ENCODE measurements around the gene BCR.

Gene BCR

GRCh38 chr22:23239429-23239828 lies 59.1 kb downstream of the BCR start:
- Histone ChIP-seq H2BK12ac (ENCODE audit: low read length) (no peak overlapping the region), H3K4ac (ENCODE audit: low read depth, low read length) (peak overlapping the region; percentile 80), H4K8ac (ENCODE audit: low read depth, low read length) (no peak overlapping the region), H3K18ac (ENCODE audit: low read length) (no peak overlapping the region), H4K12ac (ENCODE audit: low read depth, low read length) (no peak overlapping the region), H3K9ac (ENCODE audit: low read length) (no peak overlapping the region), H3K36me3 (ENCODE audit: control insufficient read depth in 1 of 2, insufficient read depth in 2 of 2, low read length in 2 of 2) (peaks cover 7 to 8% of the 10 kb centered on the region in 2 experiments), H3K14ac (ENCODE audit: low read length) (no peak overlapping the region), H3K27ac (ENCODE audit: low read depth, low read length) (no peak overlapping the region), H3K4me2 (ENCODE audit: low read length) (no peak overlapping the region), H4K91ac (ENCODE audit: low read depth, low read length) (no peak overlapping the region), H2AFZ (ENCODE audit: insufficient read depth, low read length, poor library complexity) (no peak overlapping the region), H3K4me1 (ENCODE audit: control insufficient read depth in 1 of 2, insufficient read depth in 2 of 2, low read length in 2 of 2) (peaks cover 23 to 35% of the 10 kb centered on the region in 2 experiments), H3K23ac (ENCODE audit: low read length) (no peak overlapping the region), H2BK120ac (ENCODE audit: insufficient read depth, low read length, poor library complexity) (no peak overlapping the region), H3K27me3 (ENCODE audit: insufficient read depth, low read length) (no peaks in the 10 kb centered on the region), H3K79me1 (ENCODE audit: low read length) (peaks cover 4% of the 10 kb centered on the region), H3K4me3 (ENCODE audit: low read depth, low read length) (no peak overlapping the region), H2BK5ac (ENCODE audit: low read depth, low read length, poor library complexity) (no peak overlapping the region), H3K79me2 (ENCODE audit: control insufficient read depth, insufficient read depth, low read length, poor library complexity) (peaks cover 11% of the 10 kb centered on the region), H3K9me3 (ENCODE audit: insufficient read depth, low read depth, low read length) (peaks cover 2% of the 10 kb centered on the region), H2AK5ac (ENCODE audit: low read length) (no peak overlapping the region)
- no peak for DNase-seq
- WGBS (ENCODE audit: extremely low coverage, insufficient coverage, insufficient read length): no CpG with 5 or more reads among the region's 2 CpGs

- Histone ChIP-seq H2BK12ac (ENCODE audit: low read length) (no peak overlapping the region), H3K23ac (ENCODE audit: low read length) (no peak overlapping the region), H3K27ac (ENCODE audit: low read depth, low read length) (no peak overlapping the region), H3K36me3 (ENCODE audit: control insufficient read depth in 1 of 2, insufficient read depth in 2 of 2, low read length in 2 of 2) (peaks cover 5 to 8% of the 10 kb centered on the region in 2 experiments), H3K4me3 (ENCODE audit: low read depth, low read length) (no peak overlapping the region), H2AFZ (ENCODE audit: insufficient read depth, low read length, poor library complexity) (no peak overlapping the region), H4K91ac (ENCODE audit: low read depth, low read length) (peak overlapping the region; percentile 12), H2AK5ac (ENCODE audit: low read length) (no peak overlapping the region), H2BK5ac (ENCODE audit: low read depth, low read length, poor library complexity) (no peak overlapping the region), H3K4me1 (ENCODE audit: control insufficient read depth in 1 of 2, insufficient read depth in 2 of 2, low read length in 2 of 2) (peaks cover 33 to 44% of the 10 kb centered on the region in 2 experiments), H3K18ac (ENCODE audit: low read length) (no peak overlapping the region), H3K9ac (ENCODE audit: low read length) (no peak overlapping the region), H3K79me1 (ENCODE audit: low read length) (peaks cover 4% of the 10 kb centered on the region), H3K14ac (ENCODE audit: low read length) (no peak overlapping the region), H3K4me2 (ENCODE audit: low read length) (no peak overlapping the region), H4K8ac (ENCODE audit: low read depth, low read length) (no peak overlapping the region), H3K79me2 (ENCODE audit: control insufficient read depth, insufficient read depth, low read length, poor library complexity) (peaks cover 8% of the 10 kb centered on the region), H3K27me3 (ENCODE audit: insufficient read depth, low read length) (no peaks in the 10 kb centered on the region), H4K12ac (ENCODE audit: low read depth, low read length) (no peak overlapping the region), H2BK120ac (ENCODE audit: insufficient read depth, low read length, poor library complexity) (no peak overlapping the region), H3K4ac (ENCODE audit: low read depth, low read length) (no peak overlapping the region), H3K9me3 (ENCODE audit: insufficient read depth, low read depth, low read length) (peaks cover 2% of the 10 kb centered on the region)
- DNase-seq: peak; percentile 6 to 33
- 100% methylated on average over 1 of the region's 13 CpGs for WGBS (ENCODE audit: extremely low coverage, insufficient coverage, insufficient read length)
These were observed 60.5 kb downstream of the BCR start for GRCh38 chr22:23240639-23241389.

- Histone ChIP-seq H3K79me1 (ENCODE audit: low read length) (peaks cover 4% of the 10 kb centered on the region), H3K14ac (ENCODE audit: low read length) (no peak overlapping the region), H3K36me3 (ENCODE audit: control insufficient read depth in 1 of 2, insufficient read depth in 2 of 2, low read length in 2 of 2) (peaks cover 0 to 7% of the 10 kb centered on the region in 2 experiments), H3K4ac (ENCODE audit: low read depth, low read length) (no peak overlapping the region), H2BK12ac (ENCODE audit: low read length) (no peak overlapping the region), H3K4me2 (ENCODE audit: low read length) (no peak overlapping the region), H4K8ac (ENCODE audit: low read depth, low read length) (no peak overlapping the region), H3K79me2 (ENCODE audit: control insufficient read depth, insufficient read depth, low read length, poor library complexity) (peaks cover 11% of the 10 kb centered on the region), H3K27ac (ENCODE audit: low read depth, low read length) (peak overlapping the region; percentile 40), H4K12ac (ENCODE audit: low read depth, low read length) (no peak overlapping the region), H3K4me3 (ENCODE audit: low read depth, low read length) (no peak overlapping the region), H3K18ac (ENCODE audit: low read length) (no peak overlapping the region), H3K9me3 (ENCODE audit: insufficient read depth, low read depth, low read length) (peaks cover 2% of the 10 kb centered on the region), H2AFZ (ENCODE audit: insufficient read depth, low read length, poor library complexity) (no peak overlapping the region), H3K23ac (ENCODE audit: low read length) (no peak overlapping the region), H2BK120ac (ENCODE audit: insufficient read depth, low read length, poor library complexity) (no peak overlapping the region), H4K91ac (ENCODE audit: low read depth, low read length) (peak overlapping the region; percentile 12), H2AK5ac (ENCODE audit: low read length) (no peak overlapping the region), H2BK5ac (ENCODE audit: low read depth, low read length, poor library complexity) (peak overlapping the region; percentile 4), H3K27me3 (ENCODE audit: insufficient read depth, low read length) (no peaks in the 10 kb centered on the region), H3K4me1 (ENCODE audit: control insufficient read depth in 1 of 2, insufficient read depth in 2 of 2, low read length in 2 of 2) (peaks cover 33 to 45% of the 10 kb centered on the region in 2 experiments), H3K9ac (ENCODE audit: low read length) (no peak overlapping the region)
- no peak for DNase-seq
- no CpG with 5 or more reads among the region's 8 CpGs for whole genome bisulfite sequencing (ENCODE audit: extremely low coverage, insufficient coverage, insufficient read length)
These were observed 61.5 kb downstream of the BCR start for GRCh38 chr22:23241562-23242472.

- Histone ChIP-seq H2BK120ac (ENCODE audit: insufficient read depth, low read length, poor library complexity) (no peak overlapping the region), H3K18ac (ENCODE audit: low read length) (no peak overlapping the region), H2BK12ac (ENCODE audit: low read length) (no peak overlapping the region), H3K9ac (ENCODE audit: low read length) (no peak overlapping the region), H4K8ac (ENCODE audit: low read depth, low read length) (no peak overlapping the region), H4K91ac (ENCODE audit: low read depth, low read length) (no peak overlapping the region), H3K14ac (ENCODE audit: low read length) (no peak overlapping the region), H3K4me2 (ENCODE audit: low read length) (peak overlapping the region; percentile 22), H2AK5ac (ENCODE audit: low read length) (no peak overlapping the region), H3K4me3 (ENCODE audit: low read depth, low read length) (no peak overlapping the region), H4K12ac (ENCODE audit: low read depth, low read length) (no peak overlapping the region), H3K27me3 (ENCODE audit: insufficient read depth, low read length) (no peaks in the 10 kb centered on the region), H3K79me1 (ENCODE audit: low read length) (peaks cover 4% of the 10 kb centered on the region), H3K27ac (ENCODE audit: low read depth, low read length) (peak overlapping the region; percentile 40), H3K4me1 (ENCODE audit: control insufficient read depth in 1 of 2, insufficient read depth in 2 of 2, low read length in 2 of 2) (peaks cover 30 to 41% of the 10 kb centered on the region in 2 experiments), H2AFZ (ENCODE audit: insufficient read depth, low read length, poor library complexity) (no peak overlapping the region), H3K79me2 (ENCODE audit: control insufficient read depth, insufficient read depth, low read length, poor library complexity) (peaks cover 10% of the 10 kb centered on the region), H3K9me3 (ENCODE audit: insufficient read depth, low read depth, low read length) (peaks cover 2% of the 10 kb centered on the region), H3K36me3 (ENCODE audit: control insufficient read depth in 1 of 2, insufficient read depth in 2 of 2, low read length in 2 of 2) (peaks cover 0 to 7% of the 10 kb centered on the region in 2 experiments), H3K23ac (ENCODE audit: low read length) (no peak overlapping the region), H2BK5ac (ENCODE audit: low read depth, low read length, poor library complexity) (no peak overlapping the region), H3K4ac (ENCODE audit: low read depth, low read length) (no peak overlapping the region)
- WGBS (ENCODE audit: extremely low coverage, insufficient coverage, insufficient read length): no CpG with 5 or more reads among the region's 10 CpGs
- DNase-seq: no peak
These were observed 62.2 kb downstream of the BCR start for GRCh38 chr22:23242473-23243001.

Data from trophoblast cell (in vitro differentiated cells and primary cell).